WI38 (cell line): ENCODE results near the gene CRELD2.

Source experiments
- H3K4me3 ChIP-seq: 2 replicates; pipeline ENCODE4 v1.5.1; 2011; ENCODE audit warnings: low read depth, mild to moderate bottlenecking, control low read depth, low read length
- TF ChIP-seq, protein P1 (sequence below): IDR thresholded peaks from 2 replicates; pipeline ENCODE4 v1.5.1; 2012; ENCODE audit warnings: low read depth, mild to moderate bottlenecking, control low read depth, low read length

CRELD2 gene

DNA sequence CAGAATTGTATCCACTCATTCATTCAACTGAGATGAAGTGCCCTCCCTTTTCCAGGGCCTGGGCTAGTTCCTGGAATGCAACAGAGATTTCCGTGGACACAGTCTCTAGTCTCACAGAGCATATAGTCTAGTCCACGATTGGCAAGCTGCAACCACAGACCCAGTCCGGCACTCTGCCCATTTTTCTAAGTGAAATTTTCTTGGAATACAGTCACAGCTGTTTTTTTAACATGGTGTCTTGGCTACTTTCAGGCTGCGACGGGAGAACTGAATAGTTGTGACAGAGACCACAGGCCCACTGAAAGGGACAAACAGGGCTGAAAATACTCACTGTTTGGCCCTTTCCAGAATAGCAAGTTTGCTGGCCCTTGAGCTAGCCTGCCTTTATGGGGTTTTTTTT, 29.4 kb upstream of the CRELD2 start:
- TF ChIP-seq, protein P1, sequence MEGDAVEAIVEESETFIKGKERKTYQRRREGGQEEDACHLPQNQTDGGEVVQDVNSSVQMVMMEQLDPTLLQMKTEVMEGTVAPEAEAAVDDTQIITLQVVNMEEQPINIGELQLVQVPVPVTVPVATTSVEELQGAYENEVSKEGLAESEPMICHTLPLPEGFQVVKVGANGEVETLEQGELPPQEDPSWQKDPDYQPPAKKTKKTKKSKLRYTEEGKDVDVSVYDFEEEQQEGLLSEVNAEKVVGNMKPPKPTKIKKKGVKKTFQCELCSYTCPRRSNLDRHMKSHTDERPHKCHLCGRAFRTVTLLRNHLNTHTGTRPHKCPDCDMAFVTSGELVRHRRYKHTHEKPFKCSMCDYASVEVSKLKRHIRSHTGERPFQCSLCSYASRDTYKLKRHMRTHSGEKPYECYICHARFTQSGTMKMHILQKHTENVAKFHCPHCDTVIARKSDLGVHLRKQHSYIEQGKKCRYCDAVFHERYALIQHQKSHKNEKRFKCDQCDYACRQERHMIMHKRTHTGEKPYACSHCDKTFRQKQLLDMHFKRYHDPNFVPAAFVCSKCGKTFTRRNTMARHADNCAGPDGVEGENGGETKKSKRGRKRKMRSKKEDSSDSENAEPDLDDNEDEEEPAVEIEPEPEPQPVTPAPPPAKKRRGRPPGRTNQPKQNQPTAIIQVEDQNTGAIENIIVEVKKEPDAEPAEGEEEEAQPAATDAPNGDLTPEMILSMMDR, result no peak
- no peak overlapping the region for H3K4me3 ChIP-seq

DNA sequence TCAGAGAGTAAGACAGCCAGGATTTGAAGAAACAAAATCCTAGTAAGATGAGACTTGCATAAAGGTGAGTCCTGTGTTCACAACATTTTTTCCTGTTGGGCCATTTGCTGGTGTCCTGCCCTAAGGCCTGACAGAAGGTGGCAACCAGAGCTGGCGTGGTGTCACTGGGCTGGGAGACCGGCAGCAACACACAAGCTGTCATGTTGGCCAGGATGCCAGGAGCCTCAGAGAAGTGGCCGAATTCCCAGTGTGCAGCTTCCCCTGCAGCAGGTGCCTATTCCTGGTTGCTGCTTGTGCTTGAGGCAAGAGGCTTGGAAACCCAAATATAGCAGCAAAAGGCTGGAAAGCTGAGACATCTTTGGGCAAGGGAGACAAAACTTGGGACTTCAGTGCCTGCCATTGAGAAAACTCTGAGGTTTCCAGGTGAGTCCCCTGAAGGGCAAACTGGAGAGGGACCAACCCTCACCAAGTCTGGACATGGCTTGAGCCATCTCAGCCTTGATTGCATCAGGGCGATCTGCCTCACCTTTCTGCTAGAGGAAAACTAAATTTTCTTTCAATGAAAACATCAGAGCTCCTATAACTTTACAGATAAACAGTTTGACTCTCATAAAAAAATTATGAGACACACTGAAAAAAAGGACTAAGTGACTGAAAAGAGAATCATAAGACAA, 26.1 kb upstream of the CRELD2 start:
- TF ChIP-seq, protein P1, result no peak
- no peak overlapping the region for H3K4me3 ChIP-seq

DNA sequence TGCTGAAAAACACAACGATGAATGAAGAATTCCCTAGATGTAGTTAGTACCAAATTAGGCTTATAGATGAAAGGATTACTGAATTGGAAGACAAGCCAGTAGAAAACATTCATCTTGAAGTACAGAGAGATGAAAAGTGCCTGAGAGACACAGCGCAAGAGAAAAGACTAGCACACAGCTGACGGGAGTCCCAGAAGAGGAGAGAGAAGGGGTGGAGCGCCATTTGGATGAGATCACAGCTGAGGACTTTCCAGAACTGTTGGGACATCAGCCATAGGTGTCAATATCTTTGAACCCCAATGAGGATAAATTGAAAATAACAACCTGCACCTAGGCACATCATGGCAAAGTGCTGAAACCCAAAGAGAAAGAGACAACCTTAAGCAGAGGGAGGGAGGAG, 25.4 kb upstream of the CRELD2 start:
- TF ChIP-seq, protein P1, result no peak
- no peak overlapping the region for H3K4me3 ChIP-seq

DNA sequence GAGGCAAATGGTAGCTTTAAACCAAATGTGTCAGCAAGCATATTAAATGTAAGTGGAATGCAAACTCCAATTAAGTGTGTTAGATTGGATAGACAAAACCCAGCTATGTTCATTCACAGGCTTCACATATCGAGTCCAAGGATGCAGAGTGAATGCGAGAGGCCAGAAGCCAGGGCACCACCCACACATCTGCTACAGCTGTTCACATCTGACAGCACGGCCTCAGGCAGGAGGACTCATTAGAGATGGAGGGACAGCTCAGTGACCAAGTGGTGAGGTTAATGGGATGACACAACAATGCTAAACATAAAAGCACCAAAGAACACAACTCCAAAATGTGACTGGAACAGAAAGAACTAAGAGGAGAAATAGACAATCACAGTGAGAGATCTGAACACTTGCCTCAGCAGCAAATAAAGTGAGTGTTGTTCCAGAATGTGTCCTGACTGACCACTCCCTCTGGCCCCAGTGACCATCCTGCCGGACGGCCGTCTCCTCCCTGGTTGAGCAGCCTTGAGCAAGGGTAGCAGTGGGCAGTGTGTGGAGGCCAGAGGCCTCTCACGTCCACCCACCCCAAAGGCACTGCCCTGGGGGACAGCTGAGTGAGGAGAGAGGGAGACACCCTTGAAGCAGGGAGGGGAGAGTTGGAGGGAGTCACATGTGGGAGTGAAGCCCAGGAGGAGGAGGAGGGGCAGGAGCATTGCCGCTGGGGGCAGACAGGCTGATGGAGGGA, 23.9 kb upstream of the CRELD2 start:
- H3K4me3 ChIP-seq, result no peak overlapping the region
- TF ChIP-seq, protein P1, result no peak

DNA sequence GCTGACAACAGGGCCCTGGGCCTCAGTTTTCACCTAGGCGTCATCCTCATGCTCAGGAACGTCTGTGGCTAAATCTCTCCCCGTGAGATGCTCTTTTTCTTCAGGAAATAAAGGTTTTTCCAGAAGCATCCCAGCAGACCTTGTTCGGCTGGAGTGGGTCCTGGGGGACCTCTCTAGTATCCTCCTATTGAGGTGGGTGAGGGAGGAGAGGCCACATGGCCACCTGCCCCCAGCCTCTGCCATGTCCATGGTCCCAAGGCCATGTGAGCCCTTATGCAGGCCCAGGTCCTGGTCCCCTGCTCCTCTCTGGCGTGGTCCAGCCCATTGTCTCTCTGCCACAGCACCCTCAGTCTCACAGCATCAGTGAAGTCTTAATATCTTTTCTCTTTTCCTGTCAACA, 22.2 kb upstream of the CRELD2 start:
- TF ChIP-seq, protein P1, result no peak
- no peak overlapping the region for H3K4me3 ChIP-seq

DNA sequence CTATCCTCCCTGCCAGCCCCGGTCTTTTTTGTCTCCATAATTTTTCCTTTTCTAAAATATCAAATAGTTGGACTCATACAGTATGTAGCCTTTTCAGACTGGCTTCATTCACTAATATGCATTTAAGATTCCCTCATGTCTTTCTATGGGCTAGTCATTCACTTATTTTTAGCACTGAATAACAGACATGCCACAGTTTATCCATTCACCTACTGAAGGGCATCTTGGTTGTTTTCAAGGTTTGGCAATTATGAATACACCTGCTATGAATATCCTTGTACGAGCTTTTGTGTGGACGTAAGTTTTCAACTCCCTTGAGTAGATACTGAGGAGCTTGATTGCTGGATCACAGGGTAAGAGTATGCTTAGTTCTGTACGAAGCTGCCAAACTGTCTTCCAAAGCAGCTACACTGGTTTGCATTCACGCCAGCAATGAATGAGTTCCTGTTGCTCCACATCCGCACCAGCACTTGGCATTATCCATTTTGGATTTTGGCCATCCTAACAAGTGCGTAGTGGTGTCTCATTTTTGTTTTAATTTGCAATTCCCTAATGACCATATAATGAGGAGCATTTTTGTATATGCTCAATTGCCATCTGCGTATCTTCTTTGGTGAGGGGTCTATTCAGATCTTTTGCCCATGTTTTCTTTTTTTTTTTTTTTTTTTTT, 21.3 kb upstream of the CRELD2 start:
- no peak overlapping the region for H3K4me3 ChIP-seq
- TF ChIP-seq, protein P1, result no peak

DNA sequence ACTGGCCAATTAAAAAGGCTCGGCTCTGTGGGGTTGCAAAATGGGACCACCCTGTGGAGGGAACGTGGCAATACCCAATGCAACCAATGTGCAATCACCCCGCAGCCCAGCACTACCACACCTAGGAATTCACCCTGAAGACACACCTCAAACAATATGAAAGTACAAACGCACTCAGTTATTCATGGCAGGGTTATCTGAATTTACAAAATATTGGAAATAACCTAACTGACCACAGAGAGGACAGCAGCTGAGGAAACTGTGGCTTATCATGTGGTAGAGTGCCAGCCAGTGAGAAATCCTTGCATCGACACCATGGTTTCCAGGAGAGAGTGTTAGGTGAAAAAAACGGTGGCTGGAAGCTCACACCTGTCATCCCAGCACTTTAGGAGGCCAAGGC, 18.9 kb upstream of the CRELD2 start:
- no peak overlapping the region for H3K4me3 ChIP-seq
- TF ChIP-seq, protein P1, result no peak
